CD4-positive, alpha-beta memory T cell (primary cell): ENCODE data around the gene NEGR1. TPM values are rescaled to one million over a fixed set of nuclear protein-coding genes. Genes with fewer than 3 reads are reported as not detected.

Experiments used
- CTCF ChIA-PET: fragments of 350-600 bp; sonication (Branson Sonifier 250); formaldehyde crosslinking; loops from one replicate; lab custom pipeline; 2021; ENCODE audit warnings: inconsistent platforms; ENCODE audit not compliant: partially characterized antibody; lab: Charles Lee
- POLR2A ChIA-PET: fragments of 350-600 bp; sonication (Branson Sonifier 250); formaldehyde crosslinking; loops from one replicate; lab custom pipeline; 2021; ENCODE audit not compliant: partially characterized antibody; lab: Charles Lee
- DNase-seq, 5 donors: peaks; one replicate each; pipeline versions ENCODE4 v3.0.0 to v3.0.0-alpha.2; 2020 to 2022; ENCODE audit warnings: mixed read lengths in 1 of 5
- H3K27ac ChIP-seq: one replicate; pipeline ENCODE4 v1.7.0; 2013; ENCODE audit warnings: low read depth, low read length
- H3K27me3 ChIP-seq: 2 replicates; pipeline ENCODE4 v1.7.0; 2013; ENCODE audit warnings: mild to moderate bottlenecking, low read length, moderate library complexity; ENCODE audit not compliant: insufficient read depth
- H3K36me3 ChIP-seq: 2 replicates; pipeline ENCODE4 v1.7.0; 2013; ENCODE audit warnings: mild to moderate bottlenecking, low read length, moderate library complexity; ENCODE audit not compliant: insufficient read depth
- H3K4me1 ChIP-seq: 2 replicates; pipeline ENCODE4 v1.7.0; 2013; ENCODE audit warnings: mild to moderate bottlenecking, low read length, moderate library complexity; ENCODE audit not compliant: insufficient read depth
- H3K4me3 ChIP-seq, 2 donors: one replicate each; pipeline ENCODE4 v1.7.0; 2013; ENCODE audit warnings: low read length in 2 of 2, mild to moderate bottlenecking in 1 of 2
- H3K9me3 ChIP-seq, 2 donors: one replicate each; pipeline ENCODE4 v1.7.0; 2013; ENCODE audit warnings: low read length in 2 of 2, control low read depth in 1 of 2; ENCODE audit not compliant: control insufficient read depth in 1 of 2
- H3K27ac Mint-ChIP-seq, 7 donors: one replicate each; pipeline ENCODE4 v1.8.0; 2020 to 2021; ENCODE audit warnings: mixed read lengths in 7 of 7, mild to moderate bottlenecking in 6 of 7, inconsistent platforms in 3 of 7, moderate library complexity in 3 of 7
- H3K27me3 Mint-ChIP-seq, 2 donors: one replicate each; pipeline ENCODE4 v1.8.0; 2020 to 2021; ENCODE audit warnings: mixed read lengths in 2 of 2
- H3K36me3 Mint-ChIP-seq, 2 donors: one replicate each; pipeline ENCODE4 v1.8.0; 2020 to 2021; ENCODE audit warnings: mixed read lengths in 2 of 2, inconsistent platforms in 1 of 2, mild to moderate bottlenecking in 1 of 2
- H3K4me1 Mint-ChIP-seq, 4 donors: one replicate each; pipeline ENCODE4 v1.8.0; 2020 to 2021; ENCODE audit warnings: mixed read lengths in 4 of 4, mild to moderate bottlenecking in 1 of 4
- H3K4me3 Mint-ChIP-seq, 8 donors: one replicate each; pipeline ENCODE4 v1.8.0; 2020 to 2021; ENCODE audit warnings: mixed read lengths in 8 of 8, mild to moderate bottlenecking in 7 of 8, moderate library complexity in 6 of 8, inconsistent platforms in 3 of 8
- H3K9me3 Mint-ChIP-seq, 8 donors: one replicate each; pipeline ENCODE4 v1.8.0; 2020 to 2021; ENCODE audit warnings: mixed read lengths in 8 of 8, mild to moderate bottlenecking in 5 of 8, inconsistent platforms in 3 of 8, moderate library complexity in 1 of 8
- intact Hi-C: fragments of 100-400 bp; cut with micrococcal nuclease; formaldehyde crosslinking; loops from one replicate; pipeline ENCODE4 v1.15.1; 2023
- polyA plus RNA-seq, 2 donors: library from polyadenylated mRNA; unstranded; fragments of 300-500 nt; fragmentation: Illumina TruSeq; gene quantifications; one replicate each; pipeline ENCODE4 v1.2.3, GENCODE V29; 2021
- total RNA-seq, 2 experiments: library from RNA; stranded (reverse); gene quantifications; one replicate each; pipeline ENCODE4 v1.2.3, GENCODE V29; 2021

The NEGR1 gene
- total and polyA plus RNA-seq, 4 experiments from 2014 or later, result not detected

DNA sequence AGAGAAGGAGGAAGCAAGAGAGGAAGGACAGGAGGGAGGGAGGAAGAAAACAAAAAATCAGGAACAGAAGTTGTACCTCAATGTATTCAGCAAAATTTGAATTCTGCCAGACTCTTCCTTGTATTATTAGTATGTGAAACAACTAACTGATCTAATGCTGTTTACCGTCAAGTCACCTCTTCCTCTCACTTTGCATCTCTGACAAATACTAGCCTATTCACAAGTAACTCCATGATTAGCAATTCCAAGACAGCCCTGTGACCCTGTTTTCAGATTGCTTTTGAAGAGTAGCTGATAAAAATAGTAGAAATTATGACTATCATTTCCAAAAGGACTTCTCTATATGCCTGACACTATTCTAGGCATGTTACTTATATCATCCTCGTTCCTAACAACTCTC, 445.4 kb downstream of the NEGR1 start:
- H3K36me3 ChIP-seq, result no peaks in the 10 kb centered on the region
- no peak for DNase-seq
- POLR2A ChIA-PET, result no interaction called here
- CTCF ChIA-PET, result no interaction called here
- H3K4me1 ChIP-seq, result no peaks in the 10 kb centered on the region
- H3K27me3 ChIP-seq, result no peaks in the 10 kb centered on the region
- intact Hi-C loops, result no loop called here
- H3K9me3 ChIP-seq, result no peaks in the 10 kb centered on the region
- no peak overlapping the region for H3K27ac ChIP-seq
- Mint-ChIP-seq H3K36me3 (no peaks in the 10 kb centered on the region), H3K4me1 (no peaks in the 10 kb centered on the region), H3K27me3 (no peaks in the 10 kb centered on the region), H3K27ac (no peak overlapping the region), H3K9me3 (peaks cover 0 to 9% (median 1%) of the 10 kb centered on the region in 8 donors), H3K4me3 (no peak overlapping the region)
- H3K4me3 ChIP-seq, result no peak overlapping the region

DNA sequence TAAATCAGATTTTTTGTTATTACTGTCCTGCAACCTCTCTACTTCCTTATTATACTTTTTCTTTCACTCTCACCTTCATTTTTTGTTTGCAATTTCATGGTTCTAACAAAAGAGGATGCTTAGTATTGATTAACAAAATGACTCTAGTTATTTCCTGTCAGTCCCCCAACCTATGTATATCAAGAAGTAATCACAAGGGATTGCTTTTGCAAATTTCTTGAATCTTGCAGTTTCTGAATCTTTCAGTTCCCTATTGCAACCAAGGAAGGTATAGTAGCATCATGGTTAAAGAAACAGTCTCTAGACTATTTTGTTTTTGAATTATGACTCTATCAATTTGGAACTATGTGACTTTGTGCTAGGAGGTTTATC, 446.9 kb downstream of the NEGR1 start:
- Histone ChIP-seq H3K4me3 (no peak overlapping the region), H3K9me3 (no peaks in the 10 kb centered on the region), H3K36me3 (no peaks in the 10 kb centered on the region), H3K27me3 (no peaks in the 10 kb centered on the region), H3K4me1 (no peaks in the 10 kb centered on the region), H3K27ac (no peak overlapping the region)
- no peak for DNase-seq
- ChIA-PET CTCF (no interaction called here), POLR2A (no interaction called here)
- H3K4me1 Mint-ChIP-seq, result no peaks in the 10 kb centered on the region
- H3K27ac Mint-ChIP-seq, result no peak overlapping the region
- H3K36me3 Mint-ChIP-seq, result no peaks in the 10 kb centered on the region
- H3K4me3 Mint-ChIP-seq, result no peak overlapping the region
- peaks cover 0 to 15% (median 7%) of the 10 kb centered on the region in 8 donors for H3K9me3 Mint-ChIP-seq
- H3K27me3 Mint-ChIP-seq, result no peaks in the 10 kb centered on the region
- intact Hi-C loops, result no loop called here

DNA sequence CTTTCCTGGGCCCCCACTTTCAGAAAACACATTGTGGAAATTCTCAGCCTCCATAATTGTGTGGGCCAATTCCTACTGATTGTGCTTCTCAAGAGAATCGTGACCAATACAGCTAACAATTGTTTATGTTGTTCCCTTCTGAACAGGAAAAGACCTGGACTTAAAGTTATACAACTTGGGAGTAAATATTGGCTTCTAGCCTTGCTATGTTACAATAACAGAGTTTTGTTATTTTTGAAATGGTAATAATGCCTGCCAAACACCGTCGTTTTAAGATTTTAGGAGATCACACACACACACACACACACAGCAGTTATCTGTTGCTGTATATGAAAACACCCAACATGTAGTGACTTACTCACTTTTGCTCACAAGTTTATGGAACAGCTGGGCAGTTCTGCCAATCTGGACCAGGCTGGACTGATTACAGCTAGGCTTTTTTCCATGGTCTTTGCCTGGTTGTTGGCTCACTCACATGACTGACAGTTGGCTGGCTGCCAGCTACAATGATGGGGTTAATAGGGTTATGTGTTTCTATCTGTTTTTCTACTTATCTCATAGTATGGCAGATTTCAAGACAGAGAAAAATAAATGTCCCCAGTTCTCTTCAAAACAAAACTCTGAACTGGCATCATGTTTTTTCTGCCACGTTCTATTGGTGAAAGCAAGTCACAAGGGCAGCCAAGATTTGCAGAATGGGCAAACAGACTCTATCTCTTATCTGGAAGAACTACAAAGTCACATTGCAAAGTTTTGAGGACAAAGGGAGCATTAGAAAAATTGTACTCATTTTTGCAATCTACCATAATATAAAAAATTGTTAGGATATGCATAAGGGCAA, 447.5 kb downstream of the NEGR1 start:
- no peak overlapping the region for H3K27ac Mint-ChIP-seq
- intact Hi-C loops, result no loop called here
- H3K4me3 Mint-ChIP-seq, result no peak overlapping the region
- peaks cover 0 to 17% (median 8%) of the 10 kb centered on the region in 8 donors for H3K9me3 Mint-ChIP-seq
- POLR2A ChIA-PET, result no interaction called here
- Histone ChIP-seq H3K27ac (no peak overlapping the region), H3K4me1 (no peaks in the 10 kb centered on the region), H3K36me3 (no peaks in the 10 kb centered on the region), H3K27me3 (no peaks in the 10 kb centered on the region), H3K9me3 (no peaks in the 10 kb centered on the region), H3K4me3 (no peak overlapping the region)
- H3K4me1 Mint-ChIP-seq, result no peaks in the 10 kb centered on the region
- DNase-seq, result no peak
- H3K36me3 Mint-ChIP-seq, result no peaks in the 10 kb centered on the region
- H3K27me3 Mint-ChIP-seq, result no peaks in the 10 kb centered on the region
- CTCF ChIA-PET, result no interaction called here

GRCh38 chr1:71831646-71832045, 450.7 kb downstream of the NEGR1 start:
- no peaks in the 10 kb centered on the region for H3K27me3 Mint-ChIP-seq
- H3K9me3 Mint-ChIP-seq, result peaks cover 0 to 16% (median 8%) of the 10 kb centered on the region in 8 donors
- no peak for DNase-seq
- ChIA-PET CTCF (no interaction called here), POLR2A (no interaction called here)
- no peaks in the 10 kb centered on the region for H3K27me3 ChIP-seq
- intact Hi-C loops, result no loop called here
- H3K4me1 Mint-ChIP-seq, result no peaks in the 10 kb centered on the region
- H3K4me1 ChIP-seq, result no peaks in the 10 kb centered on the region
- H3K9me3 ChIP-seq, result no peaks in the 10 kb centered on the region
- H3K36me3 Mint-ChIP-seq, result no peaks in the 10 kb centered on the region
- no peak overlapping the region for H3K27ac Mint-ChIP-seq
- no peak overlapping the region for H3K4me3 Mint-ChIP-seq
- no peak overlapping the region for H3K4me3 ChIP-seq
- no peak overlapping the region for H3K27ac ChIP-seq
- H3K36me3 ChIP-seq, result no peaks in the 10 kb centered on the region

DNA sequence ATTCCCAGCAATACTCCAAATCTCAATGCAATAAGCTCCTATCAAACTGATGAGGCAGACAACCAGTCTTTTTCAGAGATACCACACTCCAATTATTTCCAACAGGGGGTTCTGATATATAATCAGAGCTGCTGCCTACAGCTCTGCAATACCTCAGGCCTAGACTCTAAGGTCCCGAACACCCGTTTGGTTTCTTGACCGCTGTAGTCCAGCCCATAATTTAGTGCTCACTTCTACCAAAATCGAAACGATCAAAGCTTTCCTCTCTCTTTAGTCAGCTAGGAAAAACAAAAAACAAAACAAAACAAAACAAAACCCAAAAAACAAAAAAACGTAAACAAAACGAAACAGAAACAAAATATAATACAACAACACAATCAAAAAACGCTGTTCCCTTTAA, 453.0 kb downstream of the NEGR1 start:
- Histone ChIP-seq H3K4me3 (no peak overlapping the region), H3K4me1 (no peaks in the 10 kb centered on the region), H3K27ac (no peak overlapping the region), H3K27me3 (no peaks in the 10 kb centered on the region), H3K36me3 (no peaks in the 10 kb centered on the region), H3K9me3 (no peaks in the 10 kb centered on the region)
- intact Hi-C loops, result no loop called here
- no peaks in the 10 kb centered on the region for H3K27me3 Mint-ChIP-seq
- no peak overlapping the region for H3K27ac Mint-ChIP-seq
- peaks cover 2 to 20% (median 4%) of the 10 kb centered on the region in 8 donors for H3K9me3 Mint-ChIP-seq
- DNase-seq, result no peak
- POLR2A ChIA-PET, result no interaction called here
- H3K4me1 Mint-ChIP-seq, result no peaks in the 10 kb centered on the region
- no peaks in the 10 kb centered on the region for H3K36me3 Mint-ChIP-seq
- CTCF ChIA-PET, result no interaction called here
- no peak overlapping the region for H3K4me3 Mint-ChIP-seq

- H3K9me3 Mint-ChIP-seq, result peaks cover 0 to 20% (median 4%) of the 10 kb centered on the region in 8 donors
- no peaks in the 10 kb centered on the region for H3K36me3 Mint-ChIP-seq
- H3K4me3 ChIP-seq, result no peak overlapping the region
- DNase-seq, result no peak
- H3K36me3 ChIP-seq, result no peaks in the 10 kb centered on the region
- no peaks in the 10 kb centered on the region for H3K9me3 ChIP-seq
- no peaks in the 10 kb centered on the region for H3K27me3 Mint-ChIP-seq
- no peaks in the 10 kb centered on the region for H3K4me1 Mint-ChIP-seq
- H3K27me3 ChIP-seq, result no peaks in the 10 kb centered on the region
- ChIA-PET POLR2A (no interaction called here), CTCF (no interaction called here)
- intact Hi-C loops, result no loop called here
- no peak overlapping the region for H3K27ac ChIP-seq
- H3K4me1 ChIP-seq, result no peaks in the 10 kb centered on the region
- no peak overlapping the region for H3K4me3 Mint-ChIP-seq
- H3K27ac Mint-ChIP-seq, result no peak overlapping the region
Measured at GRCh38 chr1:71828431-71829012, 453.8 kb downstream of the NEGR1 start.

- no peaks in the 10 kb centered on the region for H3K36me3 ChIP-seq
- no peaks in the 10 kb centered on the region for H3K36me3 Mint-ChIP-seq
- no peak overlapping the region for H3K27ac Mint-ChIP-seq
- no peak for DNase-seq
- H3K9me3 ChIP-seq, result no peaks in the 10 kb centered on the region
- H3K27me3 ChIP-seq, result no peaks in the 10 kb centered on the region
- H3K4me1 ChIP-seq, result no peaks in the 10 kb centered on the region
- peaks cover 0 to 6% (median 3%) of the 10 kb centered on the region in 8 donors for H3K9me3 Mint-ChIP-seq
- POLR2A ChIA-PET, result no interaction called here
- no peak overlapping the region for H3K27ac ChIP-seq
- intact Hi-C loops, result no loop called here
- H3K4me3 Mint-ChIP-seq, result no peak overlapping the region
- CTCF ChIA-PET, result no interaction called here
- H3K27me3 Mint-ChIP-seq, result no peaks in the 10 kb centered on the region
- H3K4me3 ChIP-seq, result no peak overlapping the region
- no peaks in the 10 kb centered on the region for H3K4me1 Mint-ChIP-seq
Measured at GRCh38 chr1:71823708-71824305, 458.5 kb downstream of the NEGR1 start.
